Measurements from ENCODE around the gene HIVEP3.

Gene HIVEP3

DNA sequence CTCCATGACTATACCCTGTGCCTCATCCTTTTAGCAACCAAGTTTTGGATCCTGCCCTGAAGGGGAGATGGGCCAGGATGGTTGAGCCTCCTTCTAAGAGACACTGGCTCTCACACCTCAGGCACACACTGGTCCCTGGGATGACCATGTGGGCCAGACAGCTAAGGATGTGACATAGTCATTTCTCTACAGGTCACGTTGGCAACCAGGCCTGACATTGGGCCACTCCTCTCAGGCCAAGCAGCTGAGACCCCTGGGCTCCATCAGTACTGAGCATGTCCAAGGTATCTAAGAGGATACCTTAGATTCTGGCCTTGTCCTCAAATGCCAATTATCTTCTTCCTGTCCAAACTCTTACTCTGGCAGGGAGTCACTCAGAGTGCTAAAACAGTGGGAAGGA, 238.7 kb downstream of the HIVEP3 start:
- no peak for DNase-seq

- DNase-seq, result no peak
Measured at GRCh38 chr1:41679531-41679930, 239.2 kb downstream of the HIVEP3 start.

GRCh38 chr1:41678111-41678878, 240.4 kb downstream of the HIVEP3 start:
- no peak for DNase-seq

- DNase-seq, result no peak
Measured at GRCh38 chr1:41677620-41678019, 241.1 kb downstream of the HIVEP3 start.

- no peak for DNase-seq
Measured at GRCh38 chr1:41675401-41675800, 243.3 kb downstream of the HIVEP3 start.

GRCh38 chr1:41674522-41674921, 244.2 kb downstream of the HIVEP3 start:
- no peak for DNase-seq

- no peak for DNase-seq
Measured at GRCh38 chr1:41673806-41674205, 244.9 kb downstream of the HIVEP3 start.

DNA sequence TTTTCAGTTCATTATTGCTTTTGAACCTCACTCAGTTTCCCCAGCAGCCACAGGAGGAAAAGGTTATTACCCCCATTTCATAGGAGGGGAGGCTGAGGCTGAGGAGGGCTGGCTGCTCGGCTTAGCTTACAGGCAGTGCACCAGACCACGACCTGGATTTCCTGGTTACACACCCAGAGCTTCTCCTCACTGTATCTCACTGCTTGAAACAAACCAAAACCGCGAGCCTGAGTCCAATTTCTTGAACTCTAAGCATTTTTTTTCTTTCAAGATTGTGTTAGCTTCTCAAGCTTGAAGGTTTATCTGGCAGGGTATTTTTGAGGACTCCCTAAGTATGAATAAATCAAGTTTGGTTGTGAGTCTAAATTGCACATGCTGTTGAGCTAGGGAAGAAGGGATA, 245.3 kb downstream of the HIVEP3 start:
- DNase-seq, result no peak

- no peak for DNase-seq
Measured at GRCh38 chr1:41672641-41673361, 245.9 kb downstream of the HIVEP3 start.

- no peak for DNase-seq
Measured at GRCh38 chr1:41672173-41672572, 246.5 kb downstream of the HIVEP3 start.

DNA sequence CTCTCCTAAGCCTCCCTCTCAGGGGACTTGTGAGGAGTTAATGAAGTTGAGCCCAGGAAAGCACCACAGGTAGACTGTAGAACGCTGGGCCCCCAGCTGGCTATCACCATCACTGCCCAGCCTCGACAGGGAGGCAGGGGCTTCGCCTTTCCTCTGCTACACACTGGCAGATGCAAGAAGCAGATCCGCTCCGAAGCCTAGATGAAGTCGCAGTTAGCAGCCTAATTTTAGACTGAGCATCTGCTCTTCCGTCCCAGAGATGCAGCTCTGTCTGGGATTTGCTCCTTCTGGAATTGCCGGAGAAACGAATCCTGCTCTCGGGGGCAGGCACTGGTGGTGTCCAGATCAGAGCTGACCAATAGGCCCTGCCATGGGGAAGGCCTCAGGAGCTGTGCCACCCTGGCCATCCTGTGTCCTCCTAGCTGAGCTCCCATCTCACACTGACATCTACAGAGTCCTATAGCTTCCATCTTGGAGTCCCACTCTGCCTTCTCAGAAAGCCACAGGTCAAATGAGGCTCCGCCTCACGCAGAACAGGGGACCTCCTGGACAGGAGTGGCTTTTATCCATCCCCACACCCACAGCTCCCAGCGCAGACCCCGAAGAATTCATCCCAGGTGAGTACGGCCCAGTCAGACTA, 247.5 kb downstream of the HIVEP3 start:
- DNase-seq, result no peak

GRCh38 chr1:41670217-41670957, 248.3 kb downstream of the HIVEP3 start:
- DNase-seq, result no peak

DNA sequence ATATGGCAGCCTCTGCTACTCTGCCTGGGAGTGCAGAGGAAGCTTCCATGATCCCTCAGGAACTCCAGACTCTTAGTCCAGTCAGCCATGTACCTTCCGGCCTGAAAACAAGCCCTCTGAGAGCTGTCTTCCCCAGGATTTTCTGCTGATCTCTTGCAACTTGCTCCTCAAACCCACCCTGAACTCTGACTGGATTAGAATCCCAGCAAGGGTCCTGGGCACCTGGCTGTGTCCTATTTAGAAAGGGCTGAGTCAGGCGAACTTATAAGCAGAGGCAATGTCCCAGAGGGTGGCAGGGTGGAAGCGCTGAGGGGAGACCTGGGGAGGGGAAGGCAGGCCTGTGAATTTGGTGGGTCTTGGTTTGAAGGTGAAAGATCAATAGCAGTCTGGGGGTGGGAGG, 249.8 kb downstream of the HIVEP3 start:
- no peak for DNase-seq

DNA sequence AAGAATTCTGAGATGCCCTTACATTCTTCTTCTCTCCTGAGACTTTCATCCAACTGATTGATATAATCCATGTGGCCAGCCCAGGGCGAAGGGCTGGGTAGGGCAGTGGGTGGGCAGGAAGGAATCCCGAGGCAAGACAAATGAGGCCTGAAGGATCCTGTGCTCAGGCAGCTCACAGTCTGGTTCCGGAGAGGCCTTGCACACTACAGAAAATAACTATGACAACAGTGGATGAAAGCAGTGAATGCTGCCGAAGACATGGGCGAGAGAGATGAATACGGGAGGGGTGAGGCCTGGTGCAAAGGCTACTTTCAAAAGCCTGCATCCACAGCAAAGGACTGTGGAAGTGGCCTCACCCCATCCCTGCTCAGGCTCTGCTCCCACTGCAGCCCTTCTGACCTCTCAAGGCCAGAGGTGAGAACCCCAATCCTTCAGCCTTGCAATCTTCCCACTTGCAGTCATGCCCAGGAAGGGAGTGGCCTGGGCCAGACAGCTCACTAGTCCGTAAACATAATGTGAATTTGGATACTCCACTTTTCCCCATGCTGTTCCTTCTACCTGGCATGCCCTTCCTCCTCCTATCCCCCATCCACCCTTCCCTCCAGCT, 250.6 kb downstream of the HIVEP3 start:
- DNase-seq, result no peak

DNA sequence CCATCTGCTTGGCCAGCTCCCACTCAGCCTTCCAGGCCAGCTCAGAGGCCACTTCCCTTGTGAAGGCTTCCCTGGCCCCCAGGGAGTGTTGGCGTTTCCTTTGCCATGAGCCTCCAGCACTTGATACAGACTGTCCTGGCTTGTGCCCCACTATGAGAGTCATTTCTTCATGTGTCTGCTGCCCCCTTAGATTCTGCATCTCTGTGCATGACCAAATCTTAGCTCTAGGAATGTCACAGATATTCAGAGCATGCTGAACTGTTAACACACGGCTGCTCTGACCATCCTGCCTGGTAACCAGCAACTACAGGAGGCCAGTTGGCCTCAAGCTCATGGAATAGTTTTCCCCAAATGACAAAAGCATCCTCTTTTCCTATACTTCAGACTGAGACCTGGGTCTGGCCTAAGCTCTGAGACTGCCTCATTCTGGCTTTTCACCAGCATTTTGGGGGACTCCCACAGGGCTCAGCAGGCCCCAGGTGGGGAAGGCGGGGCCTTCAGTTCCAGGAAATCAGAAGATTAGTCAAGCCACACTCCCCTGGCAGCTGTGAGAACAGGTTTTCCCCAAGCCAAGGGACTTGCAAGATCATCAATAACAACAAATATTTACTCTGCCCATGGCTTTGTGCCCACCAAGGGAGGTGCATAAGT, 251.6 kb downstream of the HIVEP3 start:
- no peak for DNase-seq

DNA sequence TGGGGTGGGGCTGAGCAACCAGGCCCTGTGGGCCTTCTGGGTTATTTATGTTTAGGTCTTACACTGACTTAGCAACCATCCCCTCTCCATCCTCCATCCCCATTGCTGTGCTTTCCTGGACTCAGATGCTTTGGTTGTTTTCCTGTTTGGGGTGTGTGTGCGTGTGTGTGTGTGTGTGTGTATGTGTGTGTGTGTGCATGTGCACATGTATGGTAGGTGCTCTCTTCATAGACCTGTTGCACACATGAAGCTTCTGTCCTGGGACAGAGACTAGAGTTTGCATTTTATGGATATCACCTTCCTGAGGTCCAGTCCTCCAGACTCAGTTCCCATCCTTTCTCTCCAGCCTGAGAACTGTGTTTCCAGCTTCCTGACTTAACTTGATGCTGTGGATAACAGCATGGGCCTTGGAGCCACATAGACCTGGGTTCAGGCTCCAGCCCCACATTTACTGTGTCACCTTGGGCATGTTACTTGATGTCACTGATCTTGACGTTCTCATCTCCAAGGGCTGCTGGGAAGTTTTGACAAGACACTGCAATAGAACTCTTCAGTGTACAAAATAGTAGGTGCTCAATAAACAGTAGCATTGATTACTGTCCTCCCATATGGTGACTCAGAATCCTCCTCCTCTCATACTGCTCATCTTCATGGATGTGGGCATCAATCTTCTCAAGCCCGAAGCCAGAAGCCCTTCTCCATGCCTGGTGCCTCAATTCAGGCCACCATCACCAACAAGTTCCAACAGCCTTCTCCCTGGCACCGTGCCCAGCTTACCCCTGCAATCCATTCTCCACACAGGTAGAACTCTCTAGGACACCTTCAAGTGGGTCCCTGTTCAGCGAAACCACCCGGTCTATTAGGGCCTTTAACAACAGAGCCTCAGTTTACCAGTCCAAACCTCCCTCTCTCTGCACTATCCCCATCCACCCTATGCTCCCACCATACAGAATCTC, 252.5 kb downstream of the HIVEP3 start:
- DNase-seq, result no peak

- DNase-seq, result no peak
Measured at GRCh38 chr1:41664861-41665640, 253.7 kb downstream of the HIVEP3 start.

DNA sequence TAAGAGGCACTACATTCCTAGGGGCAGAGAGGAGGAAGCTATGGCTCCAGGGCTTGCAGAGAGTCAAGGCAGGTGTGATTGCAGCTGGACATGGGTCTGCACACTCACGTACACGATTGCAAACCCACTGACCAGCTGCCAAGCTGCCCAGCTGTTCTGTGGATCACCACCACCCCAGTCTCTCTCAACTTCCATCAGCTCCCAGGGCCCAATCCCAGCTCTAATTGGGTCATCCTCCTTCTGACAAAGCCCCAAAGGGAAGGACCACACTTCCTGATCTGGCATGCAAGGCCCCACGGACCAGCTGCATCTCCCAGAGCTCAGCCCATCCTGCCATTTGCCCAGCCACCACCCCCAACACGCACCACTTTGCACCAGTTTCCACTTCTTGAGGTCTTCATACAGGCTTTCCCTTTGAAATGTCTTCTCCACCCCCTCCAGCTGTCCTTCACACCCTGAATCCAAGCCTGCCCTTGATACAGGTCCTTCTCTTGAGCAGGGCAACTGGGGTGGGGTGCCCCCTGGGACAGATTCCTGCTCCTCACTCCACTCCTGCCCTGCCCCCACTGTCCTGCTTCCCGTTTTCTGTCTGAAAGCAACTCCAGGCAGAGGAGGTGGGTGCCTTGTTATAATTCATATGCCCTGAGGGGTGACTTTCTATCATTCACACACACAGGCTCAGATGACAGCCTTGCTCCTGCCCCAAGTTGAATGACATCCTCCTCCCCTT, 254.9 kb downstream of the HIVEP3 start:
- no peak for DNase-seq

DNA sequence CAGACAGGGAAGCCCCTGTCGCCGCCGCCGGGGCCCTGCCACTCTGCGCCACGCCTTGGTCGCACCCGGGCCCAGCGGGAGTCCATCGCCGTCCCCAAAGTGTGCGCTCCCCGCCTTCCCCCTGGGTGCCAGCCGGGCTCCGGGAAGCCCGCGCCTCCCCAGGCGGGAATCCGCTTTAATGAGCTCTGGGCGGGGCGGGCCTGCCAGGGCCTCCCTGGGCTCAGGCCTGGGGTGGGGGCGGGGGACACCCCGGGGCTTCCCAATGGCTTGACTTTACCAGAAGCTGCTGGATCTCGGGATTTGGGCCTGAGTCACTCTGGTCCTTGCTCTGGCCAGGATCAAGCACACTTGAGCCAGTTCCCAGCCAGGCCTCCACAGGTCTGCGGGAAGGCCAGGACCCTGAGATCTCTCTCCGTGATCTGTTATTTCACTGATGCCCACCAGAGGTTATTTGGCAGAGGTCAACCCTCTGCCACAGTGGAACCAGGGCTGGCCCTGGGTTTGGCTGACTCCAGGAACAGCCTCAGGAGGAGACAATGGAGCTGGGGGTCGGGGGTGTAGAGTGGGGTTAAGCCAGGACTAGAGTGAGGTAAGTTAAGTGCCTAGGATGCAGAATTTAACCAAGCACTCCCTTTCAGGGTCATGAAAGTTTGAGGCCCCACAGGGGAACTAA, 255.8 kb downstream of the HIVEP3 start:
- DNase-seq, result no peak
